H9 (cell line): Measurements from ENCODE around the gene CRELD2. TPM values are rescaled to one million over a fixed set of nuclear protein-coding genes. Genes with fewer than 3 reads are reported as not detected.

Source experiments
- DNase-seq: peaks from one replicate; pipeline ENCODE4 v3.0.0-alpha.2; 2017
- H2AFZ ChIP-seq: one replicate; pipeline ENCODE4 v1.6.1; 2013; ENCODE audit warnings: mild to moderate bottlenecking, low read length, control low read depth, moderate library complexity
- H2AK5ac ChIP-seq: 2 replicates; pipeline ENCODE4 v1.6.1; 2013; ENCODE audit warnings: low read length, control low read depth, mixed read lengths; ENCODE audit not compliant: insufficient read length
- H2BK120ac ChIP-seq: one replicate; pipeline ENCODE4 v1.6.1; 2013; ENCODE audit warnings: low read depth, mild to moderate bottlenecking, low read length, control low read depth, inconsistent platforms; ENCODE audit not compliant: poor library complexity, severe bottlenecking
- H2BK12ac ChIP-seq: 2 replicates; pipeline ENCODE4 v1.6.1; 2013; ENCODE audit warnings: low read length, control low read depth, mixed read lengths, low read depth; ENCODE audit not compliant: insufficient read length
- H2BK15ac ChIP-seq: 2 replicates; pipeline ENCODE4 v1.6.1; 2013; ENCODE audit warnings: low read depth, low read length, control low read depth
- H2BK20ac ChIP-seq: one replicate; pipeline ENCODE4 v1.6.1; 2013; ENCODE audit warnings: low read depth, mild to moderate bottlenecking, low read length, control low read depth, inconsistent platforms; ENCODE audit not compliant: poor library complexity, severe bottlenecking
- H2BK5ac ChIP-seq: 2 replicates; pipeline ENCODE4 v1.6.1; 2013; ENCODE audit warnings: low read length, control low read depth, mixed read lengths; ENCODE audit not compliant: insufficient read length
- H3K14ac ChIP-seq: 2 replicates; pipeline ENCODE4 v1.6.1; 2013; ENCODE audit warnings: low read length, control low read depth; ENCODE audit not compliant: insufficient read depth
- H3K18ac ChIP-seq: 2 replicates; pipeline ENCODE4 v1.6.1; 2013; ENCODE audit warnings: low read depth, mild to moderate bottlenecking, mixed read lengths, low read length, control low read depth; ENCODE audit not compliant: insufficient read length
- H3K23ac ChIP-seq: 2 replicates; pipeline ENCODE4 v1.6.1; 2013; ENCODE audit warnings: low read length, control low read depth, mixed read lengths, low read depth; ENCODE audit not compliant: insufficient read length
- H3K23me2 ChIP-seq: 2 replicates; pipeline ENCODE4 v1.6.1; 2013; ENCODE audit warnings: low read depth, mild to moderate bottlenecking, mixed read lengths, low read length, control low read depth; ENCODE audit not compliant: insufficient read length, poor library complexity, severe bottlenecking
- H3K27ac ChIP-seq: 2 replicates; pipeline ENCODE4 v1.5.1; 2013; ENCODE audit warnings: low read length, control low read depth, mixed read lengths, low read depth; ENCODE audit not compliant: insufficient read length
- H3K27me3 ChIP-seq: 2 replicates; pipeline ENCODE4 v1.6.1; 2013; ENCODE audit warnings: low read length, control low read depth, inconsistent platforms; ENCODE audit not compliant: insufficient read depth
- H3K4ac ChIP-seq: 2 replicates; pipeline ENCODE4 v1.6.1; 2013; ENCODE audit warnings: low read depth, mild to moderate bottlenecking, control low read depth, inconsistent platforms, low read length, moderate library complexity
- H3K4me1 ChIP-seq: 2 replicates; pipeline ENCODE4 v1.6.1; 2013; ENCODE audit warnings: low read length, control low read depth, inconsistent platforms; ENCODE audit not compliant: insufficient read depth
- H3K4me2 ChIP-seq: 2 replicates; pipeline ENCODE4 v1.6.1; 2013; ENCODE audit warnings: low read length, control low read depth, mixed read lengths; ENCODE audit not compliant: insufficient read length, insufficient read depth
- H3K56ac ChIP-seq: 2 replicates; pipeline ENCODE4 v1.6.1; 2013; ENCODE audit warnings: low read depth, mild to moderate bottlenecking, mixed read lengths, low read length, control low read depth; ENCODE audit not compliant: insufficient read length
- H3K79me1 ChIP-seq: 2 replicates; pipeline ENCODE4 v1.6.1; 2013; ENCODE audit warnings: low read depth, mild to moderate bottlenecking, moderate library complexity, low read length, control low read depth, inconsistent platforms; ENCODE audit not compliant: insufficient read depth, poor library complexity, severe bottlenecking
- H3K79me2 ChIP-seq: 2 replicates; pipeline ENCODE4 v1.6.1; 2013; ENCODE audit warnings: low read length, control low read depth, inconsistent platforms; ENCODE audit not compliant: insufficient read depth
- H3K9ac ChIP-seq: 2 replicates; pipeline ENCODE4 v1.6.1; 2013; ENCODE audit warnings: low read length, control low read depth, mixed read lengths; ENCODE audit not compliant: insufficient read length; ENCODE audit errors: extremely low read depth
- H3K9me3 ChIP-seq: one replicate; pipeline ENCODE4 v1.6.1; 2013; ENCODE audit warnings: low read depth, low read length, inconsistent platforms; ENCODE audit not compliant: control insufficient read depth
- H3T11ph ChIP-seq: one replicate; pipeline ENCODE4 v1.6.1; 2013; ENCODE audit warnings: mild to moderate bottlenecking, low read length, control low read depth, inconsistent platforms
- H4K20me1 ChIP-seq: one replicate; pipeline ENCODE4 v1.6.1; 2013; ENCODE audit not compliant: control insufficient read depth, insufficient read length, insufficient read depth
- H4K5ac ChIP-seq: 2 replicates; pipeline ENCODE4 v1.6.1; 2013; ENCODE audit warnings: low read depth, mild to moderate bottlenecking, mixed read lengths, low read length, control low read depth; ENCODE audit not compliant: insufficient read length
- H4K8ac ChIP-seq: replicated peaks from 2 replicates; pipeline ENCODE4 v1.6.1; 2013; ENCODE audit warnings: low read length, control low read depth, mixed read lengths, low read depth; ENCODE audit not compliant: insufficient read length
- H4K91ac ChIP-seq: 2 replicates; pipeline ENCODE4 v1.6.1; 2013; ENCODE audit warnings: low read depth, mild to moderate bottlenecking, moderate library complexity, mixed read lengths, low read length, control low read depth; ENCODE audit not compliant: insufficient read length
- H3K27ac Mint-ChIP-seq, 3 experiments: 2 replicates in 2 of 3; 3 replicates in 1 of 3; pipeline ENCODE4 v1.8.0; 2020 to 2021; ENCODE audit warnings: mixed read lengths in 3 of 3, mild to moderate bottlenecking in 1 of 3, moderate library complexity in 1 of 3
- H3K27me3 Mint-ChIP-seq: 2 replicates; pipeline ENCODE4 v1.8.0; 2021; ENCODE audit warnings: low read depth, mild to moderate bottlenecking, moderate library complexity, mixed read lengths
- H3K36me3 Mint-ChIP-seq, 3 experiments: 2 replicates in 2 of 3; 3 replicates in 1 of 3; pipeline ENCODE4 v1.8.0; 2020 to 2021; ENCODE audit warnings: low read depth in 3 of 3, mixed read lengths in 3 of 3; ENCODE audit not compliant: insufficient read depth in 1 of 3
- H3K4me1 Mint-ChIP-seq, 2 experiments: 2 replicates each; pipeline ENCODE4 v1.8.0; 2020; ENCODE audit warnings: mixed read lengths in 2 of 2
- H3K4me3 Mint-ChIP-seq, 2 experiments: 2 replicates in 1 of 2; 3 replicates in 1 of 2; pipeline ENCODE4 v1.8.0; 2020 to 2021; ENCODE audit warnings: mild to moderate bottlenecking in 2 of 2, mixed read lengths in 2 of 2, moderate library complexity in 1 of 2
- H3K9me3 Mint-ChIP-seq, 2 experiments: 2 replicates in 1 of 2; 3 replicates in 1 of 2; pipeline ENCODE4 v1.8.0; 2020; ENCODE audit warnings: mild to moderate bottlenecking in 2 of 2, mixed read lengths in 2 of 2, moderate library complexity in 1 of 2
- CTCF ChIP-seq: fragments of 200-600 bp; sonication (generic); conservative IDR thresholded peaks from 3 replicates; pipeline ENCODE4 v1.8.0; 2021; ENCODE audit warnings: antibody characterized with exemption, mild to moderate bottlenecking
- WGBS: extraction: QIAGEN DNeasy Blood & Tissue Kit; methylation state at CpG from one replicate; pipeline ENCODE4 v1.1.7; 2013; ENCODE audit warnings: missing lambda C conversion rate, low lambda C conversion rate, mixed read lengths; ENCODE audit not compliant: insufficient read length; ENCODE audit errors: extremely low coverage; 5-methylcytosine and 5-hydroxymethylcytosine counted together
- total RNA-seq: library from RNA; stranded (reverse); gene quantifications from 2 replicates; pipeline ENCODE4 v1.2.1, GENCODE V29; 2021

The CRELD2 gene
- total RNA-seq, 1 experiment from 2014 or later, result 34.7 TPM

- TF ChIP-seq CTCF, result no peak
- H3K4ac ChIP-seq, result no peak overlapping the region
- H3K4me1 ChIP-seq, result no peaks in the 10 kb centered on the region
- no peak overlapping the region for H3K18ac ChIP-seq
- no peak overlapping the region for H2BK20ac ChIP-seq
- H3K9me3 ChIP-seq, result no peaks in the 10 kb centered on the region
- H4K8ac ChIP-seq, result no peak overlapping the region
- no CpG with 5 or more reads among the region's 25 CpGs for WGBS
- H4K5ac ChIP-seq, result no peak overlapping the region
- Mint-ChIP-seq H3K4me1 (peaks cover 3 to 8% of the 10 kb centered on the region in 2 experiments; a peak in 3 of 4 replicates), H3K27ac (no peak overlapping the region), H3K9me3 (no peaks in the 10 kb centered on the region), H3K27me3 (peaks cover 2% of the 10 kb centered on the region; the same call in 1 of the 2 replicates), H3K4me3 (no peak overlapping the region), H3K36me3 (peaks cover 0 to 29% (median 11%) of the 10 kb centered on the region in 3 experiments; a peak in 6 of 7 replicates)
- no peak overlapping the region for H3K56ac ChIP-seq
- H2BK120ac ChIP-seq, result no peak overlapping the region
- no peak overlapping the region for H4K91ac ChIP-seq
- H2AK5ac ChIP-seq, result no peak overlapping the region
- H3K23me2 ChIP-seq, result peaks cover 6% of the 10 kb centered on the region
- no peak overlapping the region for H2BK5ac ChIP-seq
- H3K27ac ChIP-seq, result no peak overlapping the region
- H2BK15ac ChIP-seq, result no peak overlapping the region
- H3K79me1 ChIP-seq, result no peaks in the 10 kb centered on the region
- H3K79me2 ChIP-seq, result no peaks in the 10 kb centered on the region
- DNase-seq, result no peak
- no peaks in the 10 kb centered on the region for H4K20me1 ChIP-seq
- H3K9ac ChIP-seq, result no peak overlapping the region
- H3K27me3 ChIP-seq, result no peaks in the 10 kb centered on the region
- no peak overlapping the region for H3K23ac ChIP-seq
- no peak overlapping the region for H3K4me2 ChIP-seq
- no peak overlapping the region for H3T11ph ChIP-seq
- H3K14ac ChIP-seq, result no peak overlapping the region; the same call in 1 of the 2 replicates
- no peak overlapping the region for H2BK12ac ChIP-seq
- H2AFZ ChIP-seq, result no peak overlapping the region
Observed at GRCh38 chr22:49922926-49923325, 4.5 kb downstream of the CRELD2 start.
